Measurements from ENCODE around the gene POLH.
"Not testable (repeated sequence)": the region's sequence is repeated elsewhere in the genome, so short reads cannot be mapped to it uniquely, and the experiment has no call there.

POLH gene

GRCh38 chr6:43629505-43630300, 53.7 kb downstream of the POLH start:
- DNase-seq (ENCODE audit: low spot score): peak; percentile 97
- TF ChIP-seq CTCF (IDR thresholded peaks at IDR 0.05; ENCODE audit: extremely low read depth, insufficient read depth, missing control alignments): no peak
- in situ Hi-C loops (cut with MboI; ENCODE audit: low pct_unique_long_range_greater_than_20kb, low sequenced_read_pairs, unreplicated experiment): no loop called here

GRCh38 chr6:43630980-43631619, 55.1 kb downstream of the POLH start:
- no peak for TF ChIP-seq CTCF (IDR thresholded peaks at IDR 0.05; ENCODE audit: extremely low read depth, insufficient read depth, missing control alignments)
- DNase-seq (ENCODE audit: low spot score): no peak
- in situ Hi-C loops (cut with MboI; ENCODE audit: low pct_unique_long_range_greater_than_20kb, low sequenced_read_pairs, unreplicated experiment): no loop called here

- in situ Hi-C loops (cut with MboI; ENCODE audit: low pct_unique_long_range_greater_than_20kb, low sequenced_read_pairs, unreplicated experiment); DNase-seq (ENCODE audit: low spot score): not testable (repeated sequence)
Measured at GRCh38 chr6:43633002-43633401, 57.0 kb downstream of the POLH start.

- TF ChIP-seq CTCF (IDR thresholded peaks at IDR 0.05; ENCODE audit: extremely low read depth, insufficient read depth, missing control alignments): no peak
- DNase-seq (ENCODE audit: low spot score): no peak
- in situ Hi-C loops (cut with MboI; ENCODE audit: low pct_unique_long_range_greater_than_20kb, low sequenced_read_pairs, unreplicated experiment): no loop called here
Measured at GRCh38 chr6:43634702-43635303, 58.8 kb downstream of the POLH start.

GRCh38 chr6:43635387-43636307, 59.7 kb downstream of the POLH start, which contains the start of gene MAD2L1BP:
TSS of gene MAD2L1BP (plus strand) at chr6:43635840. CDS start at chr6:43635876, 36 bp downstream.
- DNase-seq (ENCODE audit: low spot score): peak; percentile 80
- in situ Hi-C loops (cut with MboI; ENCODE audit: low pct_unique_long_range_greater_than_20kb, low sequenced_read_pairs, unreplicated experiment): no loop called here
- TF ChIP-seq CTCF (IDR thresholded peaks at IDR 0.05; ENCODE audit: extremely low read depth, insufficient read depth, missing control alignments): no peak

- no peak for DNase-seq (ENCODE audit: low spot score)
- no peak for TF ChIP-seq CTCF (IDR thresholded peaks at IDR 0.05; ENCODE audit: extremely low read depth, insufficient read depth, missing control alignments)
- in situ Hi-C loops (cut with MboI; ENCODE audit: low pct_unique_long_range_greater_than_20kb, low sequenced_read_pairs, unreplicated experiment): no loop called here
Measured at GRCh38 chr6:43636308-43636659, 60.3 kb downstream of the POLH start.

Data from GM13977 (cell line).